SK-N-MC (cell line): ENCODE results near the gene SERPINB7.

Experiments
- EZH2 ChIP-seq: fragments of 200-600 bp; sonication (generic); IDR thresholded peaks from one replicate; pipeline ENCODE4 v1.6.1; 2017; ENCODE audit warnings: antibody characterized with exemption
- POLR2AphosphoS5 ChIP-seq: IDR thresholded peaks from 2 replicates; pipeline ENCODE4 v1.6.1; 2012; ENCODE audit warnings: mild to moderate bottlenecking, low read depth, low read length, borderline replicate concordance

GRCh38 chr18:63823516-63824219 is 48.5 kb downstream of the SERPINB7 start:
- TF ChIP-seq EZH2: no peak
- TF ChIP-seq POLR2AphosphoS5: no peak
